CD4-positive, CD25-positive, alpha-beta regulatory T cell (primary cell): ENCODE data around the gene PSMA5. TPM values are rescaled to one million over a fixed set of nuclear protein-coding genes. Genes with fewer than 3 reads are reported as not detected.

Source experiments
- ATAC-seq, 2 donors: fragments of 150-1000 bp; cut with Tn5 transposase; one replicate each; pipeline ENCODE4 v1.10.0; 2021; ENCODE audit warnings: low read depth in 2 of 2, moderate number of reproducible peaks in 2 of 2, moderate library complexity in 1 of 2
- DNase-seq, 3 donors: peaks; one replicate each; pipeline versions ENCODE4 v3.0.0 to v3.0.0-alpha.2; 2012 to 2022; ENCODE audit warnings: mixed read lengths in 1 of 3
- H3K27ac ChIP-seq: one replicate; pipeline ENCODE4 v1.7.0; 2013; ENCODE audit warnings: mild to moderate bottlenecking, low read length; ENCODE audit not compliant: insufficient read depth, poor library complexity, severe bottlenecking
- H3K27me3 ChIP-seq: one replicate; pipeline ENCODE4 v1.7.0; 2013; ENCODE audit warnings: low read length; ENCODE audit not compliant: control insufficient read depth, insufficient read depth
- H3K36me3 ChIP-seq: one replicate; pipeline ENCODE4 v1.7.0; 2013; ENCODE audit warnings: mild to moderate bottlenecking, low read length, moderate library complexity; ENCODE audit not compliant: control insufficient read depth, insufficient read depth
- H3K4me1 ChIP-seq: 2 replicates; pipeline ENCODE4 v1.7.0; 2013; ENCODE audit warnings: mild to moderate bottlenecking, low read length; ENCODE audit not compliant: insufficient read depth, control insufficient read depth, poor library complexity, severe bottlenecking
- H3K4me3 ChIP-seq: one replicate; pipeline ENCODE4 v1.7.0; 2013; ENCODE audit warnings: low read depth, mild to moderate bottlenecking, low read length, moderate library complexity
- H3K9me3 ChIP-seq, 2 experiments: 1 replicate in 1 of 2; 2 replicates in 1 of 2; pipeline ENCODE4 v1.7.0; 2013; ENCODE audit warnings: low read length in 2 of 2, mild to moderate bottlenecking in 1 of 2, moderate library complexity in 1 of 2; ENCODE audit not compliant: control insufficient read depth in 2 of 2
- H3K27ac Mint-ChIP-seq, 3 donors: one replicate each; pipeline ENCODE4 v1.8.0; 2020 to 2022; ENCODE audit warnings: mild to moderate bottlenecking in 3 of 3, mixed read lengths in 3 of 3, moderate library complexity in 2 of 3
- H3K27me3 Mint-ChIP-seq: one replicate; pipeline ENCODE4 v1.8.0; 2022; ENCODE audit warnings: mild to moderate bottlenecking, mixed read lengths
- H3K36me3 Mint-ChIP-seq: one replicate; pipeline ENCODE4 v1.8.0; 2020; ENCODE audit warnings: mixed read lengths
- H3K4me1 Mint-ChIP-seq, 4 donors: one replicate each; pipeline ENCODE4 v1.8.0; 2020 to 2022; ENCODE audit warnings: mixed read lengths in 4 of 4, mild to moderate bottlenecking in 1 of 4
- H3K4me3 Mint-ChIP-seq, 4 donors: one replicate each; pipeline ENCODE4 v1.8.0; 2020 to 2022; ENCODE audit warnings: mild to moderate bottlenecking in 4 of 4, mixed read lengths in 4 of 4, moderate library complexity in 3 of 4
- H3K9me3 Mint-ChIP-seq, 7 donors: one replicate each; pipeline ENCODE4 v1.8.0; 2020 to 2022; ENCODE audit warnings: mixed read lengths in 7 of 7, mild to moderate bottlenecking in 3 of 7, moderate library complexity in 2 of 7
- polyA plus RNA-seq, 4 donors: library from polyadenylated mRNA; unstranded; fragments of 300-500 nt; fragmentation: Illumina TruSeq; gene quantifications; one replicate each; pipeline ENCODE4 v1.2.3, GENCODE V29; 2021
- total RNA-seq: library from RNA; stranded (reverse); gene quantifications from one replicate; pipeline ENCODE4 v1.2.3, GENCODE V29; 2022

Gene PSMA5
- total and polyA plus RNA-seq, 5 donors from 2014 or later, result 61.5 to 207 (median 144) TPM

- peaks cover 0 to 7% (median 5%) of the 10 kb centered on the region in 4 donors for H3K4me1 Mint-ChIP-seq
- H3K27me3 ChIP-seq, result peaks cover 39% of the 10 kb centered on the region
- H3K4me3 Mint-ChIP-seq, result peak overlapping the region in 2 of 4 donors; percentile 22 to 84
Measured at GRCh38 chr1:109468061-109468460, 41.8 kb upstream of the PSMA5 start.

GRCh38 chr1:109467301-109467777 lies 41.1 kb upstream of the PSMA5 start:
- Histone ChIP-seq H3K4me1 (peaks cover 11% of the 10 kb centered on the region), H3K27me3 (peaks cover 39% of the 10 kb centered on the region), H3K27ac (no peak overlapping the region), H3K9me3 (no peaks in the 10 kb centered on the region), H3K36me3 (no peaks in the 10 kb centered on the region), H3K4me3 (no peak overlapping the region)
- Mint-ChIP-seq H3K27me3 (peaks cover 94% of the 10 kb centered on the region), H3K36me3 (no peaks in the 10 kb centered on the region), H3K27ac (no peak overlapping the region), H3K4me1 (peaks cover 0 to 7% (median 5%) of the 10 kb centered on the region in 4 donors), H3K9me3 (peaks cover 0 to 3% (median 0%) of the 10 kb centered on the region in 7 donors), H3K4me3 (peak overlapping the region in 3 of 4 donors; percentile 66 to 84 (median 68))
- ATAC-seq, result no peak
- DNase-seq, result no peak

More at GRCh38 chr1:109468061-109468460, 41.8 kb upstream of the PSMA5 start:
- peaks cover 94% of the 10 kb centered on the region for H3K27me3 Mint-ChIP-seq
- no peaks in the 10 kb centered on the region for H3K9me3 ChIP-seq
- no peak overlapping the region for H3K27ac Mint-ChIP-seq
- peaks cover 11% of the 10 kb centered on the region for H3K4me1 ChIP-seq
- ATAC-seq (no peak), DNase-seq (no peak)
- H3K9me3 Mint-ChIP-seq, result peaks cover 0 to 3% (median 0%) of the 10 kb centered on the region in 7 donors
- H3K27ac ChIP-seq, result no peak overlapping the region
- H3K36me3 Mint-ChIP-seq, result no peaks in the 10 kb centered on the region
- H3K4me3 ChIP-seq, result no peak overlapping the region
- no peaks in the 10 kb centered on the region for H3K36me3 ChIP-seq

GRCh38 chr1:109466452-109467300 lies 40.4 kb upstream of the PSMA5 start, which contains the start of gene SYPL2:
Gene SYPL2, plus strand, starts transcription at chr1:109466546. Its CDS starts 298 bp downstream, at chr1:109466844.
- ATAC-seq (no peak), DNase-seq (no peak)
- H3K4me3 ChIP-seq, result no peak within 1 kb of the TSS
- Mint-ChIP-seq H3K4me3 (peak within 1 kb of the TSS; percentile 76 to 90 (median 82)), H3K27me3 (peaks cover 94% of the 10 kb centered on the region), H3K27ac (no peak within 1 kb of the TSS), H3K36me3 (no peaks in the 10 kb centered on the region), H3K9me3 (peaks cover 0 to 3% (median 0%) of the 10 kb centered on the region in 7 donors), H3K4me1 (peaks cover 0 to 7% (median 5%) of the 10 kb centered on the region in 4 donors)
- H3K36me3 ChIP-seq, result no peaks in the 10 kb centered on the region
- peaks cover 11% of the 10 kb centered on the region for H3K4me1 ChIP-seq
- H3K9me3 ChIP-seq, result no peaks in the 10 kb centered on the region
- peaks cover 38% of the 10 kb centered on the region for H3K27me3 ChIP-seq
- no peak within 1 kb of the TSS for H3K27ac ChIP-seq

- H3K4me1 Mint-ChIP-seq, result peaks cover 0 to 7% (median 5%) of the 10 kb centered on the region in 4 donors
- H3K9me3 Mint-ChIP-seq, result peaks cover 0 to 3% (median 0%) of the 10 kb centered on the region in 7 donors
- peaks cover 94% of the 10 kb centered on the region for H3K27me3 Mint-ChIP-seq
- Histone ChIP-seq H3K4me3 (no peak overlapping the region), H3K4me1 (peaks cover 11% of the 10 kb centered on the region), H3K27ac (no peak overlapping the region), H3K9me3 (no peaks in the 10 kb centered on the region), H3K27me3 (peaks cover 35% of the 10 kb centered on the region), H3K36me3 (no peaks in the 10 kb centered on the region)
- DNase-seq, result no peak
- H3K36me3 Mint-ChIP-seq, result no peaks in the 10 kb centered on the region
- H3K27ac Mint-ChIP-seq, result no peak overlapping the region
- H3K4me3 Mint-ChIP-seq, result peak overlapping the region; percentile 76 to 90 (median 82)
- ATAC-seq, result no peak
Measured at GRCh38 chr1:109466125-109466451, 39.8 kb upstream of the PSMA5 start.

- no peak overlapping the region for H3K4me3 Mint-ChIP-seq
- H3K4me1 Mint-ChIP-seq, result no peaks in the 10 kb centered on the region
- Histone ChIP-seq H3K9me3 (peaks cover 11 to 14% of the 10 kb centered on the region in 2 experiments), H3K36me3 (no peaks in the 10 kb centered on the region), H3K4me3 (no peak overlapping the region), H3K27ac (no peak overlapping the region), H3K4me1 (no peaks in the 10 kb centered on the region), H3K27me3 (peaks cover 8% of the 10 kb centered on the region)
- H3K36me3 Mint-ChIP-seq, result no peaks in the 10 kb centered on the region
- DNase-seq (no peak), ATAC-seq (no peak)
- no peak overlapping the region for H3K27ac Mint-ChIP-seq
- H3K9me3 Mint-ChIP-seq, result peaks cover 6 to 20% (median 7%) of the 10 kb centered on the region in 7 donors
- H3K27me3 Mint-ChIP-seq, result peaks cover 77% of the 10 kb centered on the region
Measured at GRCh38 chr1:109457819-109458218, 31.6 kb upstream of the PSMA5 start.

GRCh38 chr1:109454497-109455133 lies 28.4 kb upstream of the PSMA5 start:
- Histone ChIP-seq H3K27ac (no peak overlapping the region), H3K4me3 (no peak overlapping the region), H3K27me3 (peaks cover 16% of the 10 kb centered on the region), H3K36me3 (no peaks in the 10 kb centered on the region), H3K9me3 (peaks cover 11 to 14% of the 10 kb centered on the region in 2 experiments), H3K4me1 (no peaks in the 10 kb centered on the region)
- Mint-ChIP-seq H3K4me1 (no peaks in the 10 kb centered on the region), H3K9me3 (peaks cover 6 to 20% (median 7%) of the 10 kb centered on the region in 7 donors), H3K36me3 (peaks cover under 1% of the 10 kb centered on the region), H3K27ac (no peak overlapping the region), H3K4me3 (no peak overlapping the region), H3K27me3 (peaks cover 73% of the 10 kb centered on the region)
- ATAC-seq (no peak), DNase-seq (no peak)

- Histone ChIP-seq H3K27ac (no peak overlapping the region), H3K9me3 (no peaks in the 10 kb centered on the region), H3K27me3 (peaks cover 42% of the 10 kb centered on the region), H3K36me3 (no peaks in the 10 kb centered on the region), H3K4me3 (no peak overlapping the region), H3K4me1 (no peaks in the 10 kb centered on the region)
- no peak for ATAC-seq
- peaks cover 0 to 2% (median 0%) of the 10 kb centered on the region in 7 donors for H3K9me3 Mint-ChIP-seq
- no peaks in the 10 kb centered on the region for H3K4me1 Mint-ChIP-seq
- DNase-seq, result no peak
- H3K27ac Mint-ChIP-seq, result no peak overlapping the region
- no peak overlapping the region for H3K4me3 Mint-ChIP-seq
- peaks cover 70% of the 10 kb centered on the region for H3K27me3 Mint-ChIP-seq
- H3K36me3 Mint-ChIP-seq, result peaks cover 3% of the 10 kb centered on the region
Measured at GRCh38 chr1:109447524-109447923, 21.3 kb upstream of the PSMA5 start.
